ENCODE data around the gene HS6ST3. TPM values are rescaled to one million over a fixed set of nuclear protein-coding genes. Genes with fewer than 3 reads are reported as not detected.

HS6ST3 gene
- total RNA-seq, 4 donors from 2014 or later = 0.16 to 0.27 TPM; not detected in 2

DNA sequence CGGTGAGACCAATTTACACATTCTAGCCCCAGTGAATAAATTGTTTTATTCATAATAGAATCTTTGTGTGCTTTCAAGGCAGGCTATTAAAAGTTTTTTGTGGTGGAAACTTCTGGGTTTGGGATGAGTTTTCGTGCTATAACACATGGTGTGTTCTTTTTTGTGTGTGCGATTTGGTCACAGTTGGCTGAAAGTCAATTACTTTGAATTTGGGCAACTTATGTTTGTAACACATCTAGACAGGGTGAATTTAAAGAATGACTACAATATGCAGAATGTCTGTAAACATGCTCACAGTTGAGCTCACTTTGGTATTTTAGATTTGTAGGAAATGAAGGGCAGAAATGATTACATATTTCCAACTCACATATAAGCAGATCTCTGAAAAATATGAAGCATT is 597.3 kb downstream of the HS6ST3 start:
- Histone ChIP-seq H3K27me3 (no peaks in the 10 kb centered on the region), H3K36me3 (no peaks in the 10 kb centered on the region), H3K9me3 (no peaks in the 10 kb centered on the region), H3K4me1 (no peaks in the 10 kb centered on the region), H3K27ac (no peak overlapping the region), H3K4me3 (no peak overlapping the region)
- DNase-seq = no peak
- in situ Hi-C loops (cut with MboI; ENCODE audit: low pct_ligation_motif_present in 1 of 4, low pct_unique_long_range_greater_than_20kb in 1 of 4, low sequenced_read_pairs in 3 of 4) (no loop called here), intact Hi-C loops (cut with DNase I; ENCODE audit: low total_unique reads) (no loop called here)
- TF ChIP-seq POLR2A (IDR thresholded peaks at IDR 0.05) (no peak), EP300 (IDR thresholded peaks at IDR 0.05; ENCODE audit: low read depth) (no peak), POLR2AphosphoS5 (IDR thresholded peaks at IDR 0.05) (no peak)
- TF ChIP-seq, protein P1, sequence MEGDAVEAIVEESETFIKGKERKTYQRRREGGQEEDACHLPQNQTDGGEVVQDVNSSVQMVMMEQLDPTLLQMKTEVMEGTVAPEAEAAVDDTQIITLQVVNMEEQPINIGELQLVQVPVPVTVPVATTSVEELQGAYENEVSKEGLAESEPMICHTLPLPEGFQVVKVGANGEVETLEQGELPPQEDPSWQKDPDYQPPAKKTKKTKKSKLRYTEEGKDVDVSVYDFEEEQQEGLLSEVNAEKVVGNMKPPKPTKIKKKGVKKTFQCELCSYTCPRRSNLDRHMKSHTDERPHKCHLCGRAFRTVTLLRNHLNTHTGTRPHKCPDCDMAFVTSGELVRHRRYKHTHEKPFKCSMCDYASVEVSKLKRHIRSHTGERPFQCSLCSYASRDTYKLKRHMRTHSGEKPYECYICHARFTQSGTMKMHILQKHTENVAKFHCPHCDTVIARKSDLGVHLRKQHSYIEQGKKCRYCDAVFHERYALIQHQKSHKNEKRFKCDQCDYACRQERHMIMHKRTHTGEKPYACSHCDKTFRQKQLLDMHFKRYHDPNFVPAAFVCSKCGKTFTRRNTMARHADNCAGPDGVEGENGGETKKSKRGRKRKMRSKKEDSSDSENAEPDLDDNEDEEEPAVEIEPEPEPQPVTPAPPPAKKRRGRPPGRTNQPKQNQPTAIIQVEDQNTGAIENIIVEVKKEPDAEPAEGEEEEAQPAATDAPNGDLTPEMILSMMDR (IDR thresholded peaks at IDR 0.05) = no peak
- WGBS, 2 donors (ENCODE audit: low coverage in 1 of 2) = 84 to 92% methylated on average over 3 of the region's 3 CpGs

DNA sequence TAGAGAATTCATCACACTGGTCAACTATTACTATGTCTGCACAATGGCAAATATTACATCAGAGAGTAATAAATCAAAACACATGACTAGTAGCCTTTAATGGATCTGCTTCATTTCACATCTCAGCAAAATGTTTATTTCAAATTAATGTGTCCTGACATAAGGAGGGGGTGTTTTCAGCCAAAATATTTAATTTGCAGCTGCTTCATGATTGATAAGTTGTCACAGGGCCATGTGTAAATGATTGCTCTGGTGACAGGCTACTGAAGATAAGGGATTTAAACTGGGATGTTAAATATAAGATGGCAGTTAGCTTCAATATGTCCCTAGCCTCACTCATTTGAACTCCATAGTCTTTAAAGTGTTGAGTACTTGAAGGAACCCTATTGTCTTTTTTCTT is 601.1 kb downstream of the HS6ST3 start:
- H3K4me3 ChIP-seq = no peak overlapping the region
- H3K9me3 ChIP-seq = no peaks in the 10 kb centered on the region
- DNase-seq = no peak
- no peak for TF ChIP-seq EP300 (IDR thresholded peaks at IDR 0.05; ENCODE audit: low read depth)
- no peak for TF ChIP-seq POLR2A (IDR thresholded peaks at IDR 0.05)
- TF ChIP-seq POLR2AphosphoS5 (IDR thresholded peaks at IDR 0.05) = no peak
- TF ChIP-seq, protein P1 (IDR thresholded peaks at IDR 0.05) = no peak
- H3K27ac ChIP-seq = no peak overlapping the region
- H3K27me3 ChIP-seq = no peaks in the 10 kb centered on the region
- in situ Hi-C loops (cut with MboI; ENCODE audit: low pct_ligation_motif_present in 1 of 4, low pct_unique_long_range_greater_than_20kb in 1 of 4, low sequenced_read_pairs in 3 of 4) (no loop called here), intact Hi-C loops (cut with DNase I; ENCODE audit: low total_unique reads) (no loop called here)
- no peaks in the 10 kb centered on the region for H3K4me1 ChIP-seq
- no peaks in the 10 kb centered on the region for H3K36me3 ChIP-seq

DNA sequence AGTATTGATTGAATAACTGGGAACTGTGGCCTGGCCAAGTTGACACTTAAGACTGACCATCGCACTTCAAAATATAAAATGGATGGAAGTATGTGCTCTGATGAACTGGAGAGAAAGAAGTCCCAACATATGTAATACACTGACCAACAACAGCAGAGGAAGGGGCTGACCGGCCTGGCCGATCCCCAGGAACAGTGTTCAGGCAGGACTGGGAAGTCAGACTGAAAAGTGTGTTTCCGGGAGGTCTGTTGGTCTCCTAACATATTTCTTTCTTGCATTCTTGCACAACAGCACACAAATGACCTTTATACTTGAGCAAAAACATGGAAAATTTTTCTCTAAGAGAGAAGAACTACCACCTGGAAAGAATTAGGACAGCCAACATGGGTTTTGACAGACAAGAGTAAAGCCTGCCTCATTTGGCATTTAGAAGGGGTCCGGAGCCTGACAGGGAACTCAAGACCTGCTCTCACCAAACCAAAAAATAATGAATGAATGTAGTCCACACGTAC is 606.5 kb downstream of the HS6ST3 start:
- in situ Hi-C loops (cut with MboI; ENCODE audit: low pct_ligation_motif_present in 1 of 4, low pct_unique_long_range_greater_than_20kb in 1 of 4, low sequenced_read_pairs in 3 of 4) = no loop called here

DNA sequence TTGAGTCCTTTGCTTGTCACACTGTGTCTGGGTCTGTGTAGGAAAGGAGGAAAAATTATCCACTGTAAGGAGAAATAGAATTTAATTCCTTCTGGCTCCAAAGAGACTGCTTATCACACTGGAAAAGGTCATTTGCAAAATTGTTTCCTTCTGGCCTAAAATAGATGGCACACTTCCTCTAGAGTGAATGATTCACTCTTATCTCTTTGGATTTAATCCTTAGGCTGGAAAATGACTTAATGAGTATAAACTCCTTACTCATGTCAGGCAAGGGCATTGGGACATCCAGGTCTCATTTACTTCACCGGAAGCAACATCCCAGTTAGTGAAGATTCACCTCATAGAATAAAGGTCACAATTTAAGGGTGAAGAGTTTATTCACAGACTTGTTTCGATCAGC is 610.8 kb downstream of the HS6ST3 start:
- in situ Hi-C loops (cut with MboI; ENCODE audit: low pct_ligation_motif_present in 1 of 4, low pct_unique_long_range_greater_than_20kb in 1 of 4, low sequenced_read_pairs in 3 of 4) = no loop called here
- Histone ChIP-seq H3K27ac (no peak overlapping the region), H3K9me3 (no peaks in the 10 kb centered on the region), H3K36me3 (no peaks in the 10 kb centered on the region), H3K4me1 (no peaks in the 10 kb centered on the region), H3K4me3 (no peak overlapping the region), H3K27me3 (no peaks in the 10 kb centered on the region)
- 75 to 79% methylated on average over 2 of the region's 2 CpGs for WGBS, 2 donors (ENCODE audit: low coverage in 1 of 2)
- DNase-seq = no peak
- intact Hi-C loops (cut with DNase I; ENCODE audit: low total_unique reads) = no loop called here
- no peak for TF ChIP-seq POLR2AphosphoS5 (IDR thresholded peaks at IDR 0.05)
- TF ChIP-seq POLR2A (IDR thresholded peaks at IDR 0.05) = no peak
- TF ChIP-seq, protein P1 (IDR thresholded peaks at IDR 0.05) = no peak
- no peak for TF ChIP-seq EP300 (IDR thresholded peaks at IDR 0.05; ENCODE audit: low read depth)

More for the DNA sequence above, 606.5 kb downstream of the HS6ST3 start:
- Histone ChIP-seq H3K27ac (no peak overlapping the region), H3K27me3 (no peaks in the 10 kb centered on the region), H3K9me3 (no peaks in the 10 kb centered on the region), H3K4me3 (no peak overlapping the region), H3K4me1 (no peaks in the 10 kb centered on the region), H3K36me3 (no peaks in the 10 kb centered on the region)
- 85 to 91% methylated on average over 4 to 6 of the region's 6 CpGs for WGBS, 2 donors (ENCODE audit: low coverage in 1 of 2)
- intact Hi-C loops (cut with DNase I; ENCODE audit: low total_unique reads) = no loop called here
- TF ChIP-seq EP300 (IDR thresholded peaks at IDR 0.05; ENCODE audit: low read depth) (no peak), POLR2AphosphoS5 (IDR thresholded peaks at IDR 0.05) (no peak), POLR2A (IDR thresholded peaks at IDR 0.05) (no peak)
- TF ChIP-seq, protein P1 (IDR thresholded peaks at IDR 0.05) = no peak
- DNase-seq = no peak

Measured in transverse colon (tissue), 4 donors.